Activated CD8-positive, alpha-beta memory T cell treated with anti-CD3 and anti-CD28 coated beads for 48 hours (primary cell): ENCODE measurements around the gene TBCEL.

Experiments
- DNase-seq, 3 experiments: peaks; one replicate each; pipeline ENCODE4 v3.0.0-alpha.2; 2020; ENCODE audit warnings: low read depth in 2 of 3, low spot score in 2 of 3

TBCEL gene

GRCh38 chr11:121134741-121135312, 110.9 kb downstream of the TBCEL start:
- no peak for DNase-seq

- DNase-seq: no peak
Observed at GRCh38 chr11:121137005-121137404, 113.1 kb downstream of the TBCEL start.

DNA sequence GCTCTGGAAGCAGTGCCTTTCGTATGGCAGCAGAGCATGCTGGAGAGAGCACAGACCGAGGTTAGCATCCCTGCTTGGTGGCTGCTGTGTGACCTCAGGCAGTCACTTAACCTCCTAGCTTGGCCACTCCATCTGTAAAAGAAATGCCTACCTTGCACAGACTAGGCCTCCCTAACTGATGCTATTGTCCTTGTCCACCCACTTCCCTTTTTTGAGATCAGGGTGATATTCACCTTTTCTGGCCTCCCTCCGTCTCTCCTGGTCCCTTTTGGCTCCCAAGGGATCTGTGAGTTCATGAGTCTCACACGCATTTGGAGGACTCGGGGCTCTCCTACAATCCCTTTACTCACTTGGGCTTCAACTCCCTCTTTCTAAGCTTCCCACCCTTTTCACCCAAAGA, 114.4 kb downstream of the TBCEL start:
- DNase-seq: no peak

- DNase-seq: no peak
Observed at GRCh38 chr11:121140369-121140768, 116.5 kb downstream of the TBCEL start.
